ENCODE measurements around the gene XYLT1.

Gene XYLT1

DNA sequence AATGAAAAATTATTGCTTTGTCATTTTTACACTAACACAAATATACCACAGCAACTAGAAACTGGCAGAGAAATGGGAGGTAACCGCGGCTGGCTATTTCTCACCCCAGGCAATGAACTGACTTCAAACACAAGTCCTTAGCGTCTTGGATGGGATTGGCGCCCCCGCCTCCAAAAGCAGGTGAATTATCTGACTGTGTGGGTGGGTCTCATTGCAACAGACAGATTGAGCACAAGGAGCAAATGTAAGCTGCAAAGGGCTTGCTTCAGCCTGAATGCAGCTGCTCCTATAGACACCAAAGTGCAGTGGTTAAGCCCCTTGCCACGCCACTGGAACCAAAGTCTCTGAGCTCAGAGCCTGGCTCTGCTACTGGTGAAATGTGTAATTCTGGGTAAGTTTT, 225.0 kb downstream of the XYLT1 start:
- no peak for DNase-seq

DNA sequence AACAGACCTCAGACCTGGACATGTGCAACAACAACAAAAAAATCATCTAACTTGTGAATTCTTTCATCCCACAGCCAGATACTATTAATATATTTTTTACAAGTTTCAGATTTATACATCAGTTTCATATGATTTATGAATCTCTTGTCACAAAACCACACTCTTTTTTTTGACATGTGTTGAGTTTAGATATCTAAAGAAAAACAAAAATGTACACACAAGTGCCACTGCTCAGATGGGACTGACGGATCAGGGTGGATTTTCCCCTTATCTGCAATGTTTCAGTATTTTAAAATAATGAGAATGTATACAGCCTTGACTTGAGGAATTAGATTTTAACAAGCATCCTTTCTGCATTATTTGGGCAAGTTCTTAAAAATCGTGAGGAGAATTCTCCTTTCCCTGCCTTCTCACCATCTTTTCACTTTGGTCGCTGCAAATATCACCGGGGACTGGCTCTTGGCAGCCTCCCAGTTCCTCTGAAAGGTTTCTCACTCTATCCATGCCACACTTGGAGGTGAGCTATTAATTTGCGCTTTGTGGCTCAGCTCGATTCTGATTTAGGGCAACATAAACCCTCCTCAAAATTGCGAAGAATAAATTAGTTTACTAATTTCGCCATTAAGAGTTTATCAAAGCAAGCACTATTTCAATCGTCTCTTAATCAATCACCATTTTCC, 225.7 kb downstream of the XYLT1 start:
- no peak for DNase-seq

- DNase-seq = no peak
Observed at GRCh38 chr16:17241264-17241835, 229.4 kb downstream of the XYLT1 start.

GRCh38 chr16:17238285-17239028, 232.3 kb downstream of the XYLT1 start:
- DNase-seq = no peak

- no peak for DNase-seq
Observed at GRCh38 chr16:17237350-17237944, 233.3 kb downstream of the XYLT1 start.

- DNase-seq = no peak
Observed at GRCh38 chr16:17235147-17235815, 235.5 kb downstream of the XYLT1 start.

DNA sequence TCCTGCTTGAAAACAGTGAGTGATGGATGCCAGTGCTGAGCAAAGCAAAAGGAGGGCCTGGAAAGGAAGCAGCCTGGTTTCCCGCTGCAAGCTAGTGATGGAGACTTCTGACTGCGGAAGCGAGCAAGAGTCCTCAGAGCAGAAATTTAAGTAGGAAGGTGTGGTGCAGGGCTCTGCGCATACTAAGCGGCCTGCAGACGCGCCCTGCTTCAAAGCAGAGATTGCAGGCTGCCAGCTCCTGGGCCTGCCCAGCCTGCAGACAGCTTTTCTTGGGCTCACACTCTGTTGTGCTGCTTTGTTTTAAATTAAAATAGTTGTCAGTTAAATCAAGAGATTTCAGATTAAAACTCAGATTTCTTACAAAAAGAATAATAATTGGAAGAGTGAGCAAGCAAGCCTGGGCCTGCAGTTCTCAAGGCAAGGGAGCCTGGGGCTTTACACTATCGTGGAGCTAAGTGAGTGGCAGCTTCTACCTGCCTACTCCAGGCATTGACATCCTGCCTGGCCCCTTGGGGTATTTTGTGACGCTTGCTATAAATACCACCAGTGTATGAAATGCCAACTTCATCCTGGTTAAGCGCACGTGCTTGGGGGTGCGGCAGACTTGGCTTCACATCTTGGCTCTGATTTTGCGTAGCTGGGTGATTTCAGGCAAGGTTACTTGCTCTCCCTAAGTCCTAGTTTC, 237.3 kb downstream of the XYLT1 start:
- DNase-seq = no peak

DNA sequence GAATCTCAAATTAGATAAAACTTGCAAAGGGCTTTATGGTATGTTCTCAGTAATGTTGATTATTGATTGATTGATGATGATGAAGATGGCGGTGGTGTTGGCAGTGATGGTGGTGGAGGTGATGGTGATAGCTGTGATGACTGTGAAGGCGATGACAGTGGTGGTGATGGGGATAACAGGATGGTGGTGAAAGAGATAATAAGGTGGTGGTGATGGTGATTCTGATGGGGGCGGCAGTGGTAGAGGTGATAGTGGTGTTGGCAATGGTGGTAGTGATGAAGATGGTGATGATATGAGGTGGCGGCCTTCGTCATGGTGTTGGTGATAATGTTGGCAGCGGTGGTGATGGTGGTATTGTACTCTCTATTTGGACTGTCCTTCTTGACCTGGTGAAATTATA, 238.3 kb downstream of the XYLT1 start:
- DNase-seq = no peak

DNA sequence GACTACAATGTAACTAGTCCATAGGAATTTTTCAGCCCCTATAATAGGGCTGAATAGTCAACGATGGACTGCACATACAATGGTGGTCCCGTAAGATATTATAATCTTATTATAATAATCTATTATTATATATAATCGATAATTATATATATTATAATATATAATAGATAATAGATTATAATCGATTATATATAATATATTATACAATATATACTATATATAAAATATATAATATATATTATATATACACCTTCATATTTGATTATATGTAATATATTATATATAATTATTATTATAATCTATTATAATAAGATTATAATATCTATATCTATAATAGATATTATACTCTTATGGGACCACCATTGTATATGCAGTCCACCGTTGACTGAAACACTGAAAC, 238.8 kb downstream of the XYLT1 start:
- DNase-seq = no peak

GRCh38 chr16:17230932-17231581, 239.7 kb downstream of the XYLT1 start:
- no peak for DNase-seq

GRCh38 chr16:17229766-17230165, 241.0 kb downstream of the XYLT1 start:
- no peak for DNase-seq

DNA sequence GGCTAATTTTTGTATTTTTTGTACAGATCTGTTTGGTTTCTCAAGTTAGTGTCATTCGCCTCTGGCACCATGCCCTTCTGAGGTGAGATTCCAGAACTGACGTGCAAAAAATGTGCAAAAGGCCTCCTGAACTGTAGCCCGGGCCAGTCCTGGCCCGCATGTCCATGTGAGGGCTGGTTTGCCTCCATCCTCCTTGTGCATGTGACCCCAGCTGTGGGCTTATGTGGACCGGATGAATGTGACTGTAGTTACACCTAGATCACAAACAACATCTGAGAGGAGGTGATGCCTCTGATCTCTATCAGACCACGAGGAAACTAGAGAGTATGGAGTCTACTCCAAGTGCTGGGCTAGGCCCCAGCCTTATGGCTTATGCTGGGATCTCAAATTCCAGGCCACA, 241.6 kb downstream of the XYLT1 start:
- no peak for DNase-seq

DNA sequence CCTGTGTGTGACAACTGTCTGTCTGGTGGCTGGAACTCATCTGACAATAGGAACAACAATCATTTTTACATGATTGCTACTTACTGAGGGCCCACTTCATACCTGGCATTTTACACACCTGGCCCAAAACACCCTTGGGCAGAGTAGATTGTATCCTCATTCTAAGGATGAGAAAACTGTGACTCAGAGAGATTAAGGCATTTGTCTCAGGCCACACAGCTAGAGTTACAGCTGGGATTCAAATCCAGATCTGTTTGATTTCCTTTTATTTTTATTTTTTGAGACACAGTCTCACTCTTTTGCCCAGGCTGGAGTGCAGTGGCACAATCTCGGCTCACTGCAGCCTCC, 242.1 kb downstream of the XYLT1 start:
- no peak for DNase-seq

GRCh38 chr16:17228048-17228707, 242.6 kb downstream of the XYLT1 start:
- DNase-seq = no peak

DNA sequence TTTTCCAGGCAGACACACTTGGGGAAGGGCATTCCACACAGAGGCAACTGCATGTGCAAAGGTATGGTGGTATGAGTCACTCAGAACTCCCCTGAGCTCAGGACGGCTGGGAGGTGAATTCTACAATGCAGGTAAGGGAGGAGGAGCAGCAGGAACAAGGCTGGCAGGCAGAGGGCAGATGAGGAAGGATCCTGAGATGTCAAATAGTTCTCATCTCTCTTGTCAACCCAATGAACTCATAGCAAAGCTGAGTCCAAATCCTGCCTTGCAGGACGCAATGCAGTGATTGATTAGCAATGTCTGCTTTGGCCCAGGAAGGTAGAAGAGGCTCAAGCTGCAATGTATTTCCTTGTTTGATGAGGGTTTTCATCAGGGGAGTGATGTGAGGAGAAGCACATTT, 243.5 kb downstream of the XYLT1 start:
- DNase-seq = no peak

- DNase-seq = no peak
Observed at GRCh38 chr16:17225541-17225940, 245.2 kb downstream of the XYLT1 start.

DNA sequence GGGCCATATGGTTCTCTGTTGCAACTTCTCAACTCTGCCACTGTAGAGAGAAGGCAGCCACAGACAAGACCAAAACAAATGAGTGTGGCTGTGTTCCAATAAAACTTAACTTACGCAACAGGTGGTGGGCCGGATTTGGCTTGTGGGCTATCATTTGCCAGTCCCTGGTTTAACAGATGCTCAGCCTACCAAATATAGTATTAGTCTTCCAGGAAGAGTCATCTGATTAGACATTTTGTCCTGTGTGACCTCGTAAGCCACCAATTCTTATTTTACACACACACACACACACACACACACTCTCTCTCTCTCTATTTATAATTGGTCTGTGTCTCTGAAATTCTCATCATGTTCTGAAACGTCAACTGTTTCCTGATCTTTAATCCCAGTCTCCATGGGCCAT, 245.9 kb downstream of the XYLT1 start:
- DNase-seq = no peak

DNA sequence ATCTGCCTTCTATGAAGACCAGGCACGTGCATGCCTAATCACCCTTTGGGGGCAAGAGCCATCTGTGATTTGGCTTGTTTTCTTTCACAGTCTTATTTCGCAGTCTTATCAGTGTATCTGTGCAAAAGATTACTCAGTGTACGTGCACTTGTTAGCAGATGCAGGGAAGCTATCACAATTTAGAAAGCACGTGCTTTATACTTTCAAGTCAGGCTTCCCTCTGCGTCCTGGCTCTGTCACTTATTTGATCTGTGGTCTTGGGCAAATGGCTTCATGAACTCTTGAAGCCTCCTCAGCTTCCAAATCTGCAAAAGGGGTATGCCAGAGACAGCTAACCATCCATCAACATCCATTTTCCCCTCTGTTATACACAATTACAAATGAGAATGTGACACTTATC, 246.4 kb downstream of the XYLT1 start:
- no peak for DNase-seq

- no peak for DNase-seq
Observed at GRCh38 chr16:17223576-17223975, 247.2 kb downstream of the XYLT1 start.

DNA sequence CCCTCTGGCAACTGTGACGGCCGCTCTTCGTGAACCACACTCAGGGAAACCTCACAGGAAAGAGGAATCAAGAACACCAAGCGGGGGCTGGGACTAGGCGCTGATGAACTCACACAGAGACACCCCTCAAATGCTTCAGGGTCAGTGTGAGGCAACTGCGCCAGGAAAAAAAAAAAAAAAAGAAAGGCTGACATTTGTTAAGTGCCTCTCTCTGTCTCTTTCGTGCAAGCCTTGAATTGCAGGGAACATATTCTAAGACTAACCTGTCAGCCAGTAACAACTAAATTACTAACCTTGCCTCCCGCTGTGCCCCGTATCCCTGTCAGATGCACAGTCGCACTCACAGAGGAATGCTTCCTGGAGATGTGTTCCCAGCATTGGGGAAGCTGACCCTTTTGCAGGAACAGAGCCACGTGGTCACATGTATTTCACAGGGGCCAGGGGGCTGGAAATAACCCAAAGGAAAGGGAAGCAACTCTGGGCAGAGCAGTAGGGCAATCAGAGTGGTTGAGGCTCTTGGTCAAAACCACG, 247.8 kb downstream of the XYLT1 start:
- DNase-seq = no peak

GRCh38 chr16:17219991-17220390, 250.8 kb downstream of the XYLT1 start:
- no peak for DNase-seq

GRCh38 chr16:17215936-17216335, 254.8 kb downstream of the XYLT1 start:
- DNase-seq = no peak

Measured in stimulated activated CD4-positive, alpha-beta T cell treated with anti-CD3 and anti-CD28 coated beads, Interleukin-12 subunit alpha, Interleukin-12 subunit beta, amount 100 ng/mL, for 4 hours (primary cell).